GM21529 (cell line): ENCODE results near the gene MEIS3.
"Not testable (repeated sequence)": the region's sequence is repeated elsewhere in the genome, so short reads cannot be mapped to it uniquely, and the experiment has no call there.

ENCODE experiments used
- ATAC-seq: cut with Tn5 transposase; IDR thresholded peaks from one replicate; pipeline ENCODE4 v1.9.1; 2021; ENCODE audit not compliant: unreplicated experiment

The MEIS3 gene

GRCh38 chr19:47365455-47365854 is 53.9 kb downstream of the MEIS3 start:
- ATAC-seq = not testable (repeated sequence)

- no peak for ATAC-seq
Observed at GRCh38 chr19:47363758-47364531, 55.4 kb downstream of the MEIS3 start.

GRCh38 chr19:47362321-47362720 is 57.0 kb downstream of the MEIS3 start:
- ATAC-seq = no peak

- ATAC-seq = no peak
Observed at GRCh38 chr19:47358936-47359335, 60.4 kb downstream of the MEIS3 start.

GRCh38 chr19:47357788-47358680 is 61.3 kb downstream of the MEIS3 start:
- no peak for ATAC-seq

- ATAC-seq = no peak
Observed at GRCh38 chr19:47356900-47357299, 62.4 kb downstream of the MEIS3 start.

GRCh38 chr19:47353307-47353712 is 66.0 kb downstream of the MEIS3 start:
- no peak for ATAC-seq
